ENCODE data around the gene CYP1A2.
"Not testable (repeated sequence)": the region's sequence is repeated elsewhere in the genome, so short reads cannot be mapped to it uniquely, and the experiment has no call there.

Gene CYP1A2

GRCh38 chr15:74777769-74778598 is 29.3 kb downstream of the CYP1A2 start:
- no peak for DNase-seq

GRCh38 chr15:74778599-74778970 is 29.9 kb downstream of the CYP1A2 start:
- DNase-seq = no peak

GRCh38 chr15:74779162-74779648 is 30.6 kb downstream of the CYP1A2 start:
- DNase-seq = no peak

- DNase-seq = no peak
Observed at GRCh38 chr15:74780523-74781430, 32.1 kb downstream of the CYP1A2 start.

GRCh38 chr15:74781431-74782258 is 33.0 kb downstream of the CYP1A2 start, which contains the start of gene CSK:
CSK (plus strand) TSS chr15:74782080; CDS start chr15:74798298, 16,218 bp downstream.
- DNase-seq = no peak

GRCh38 chr15:74782259-74783071 is 33.8 kb downstream of the CYP1A2 start:
- no peak for DNase-seq

- DNase-seq = no peak
Observed at GRCh38 chr15:74783072-74783807, 34.6 kb downstream of the CYP1A2 start.

- DNase-seq = no peak
Observed at GRCh38 chr15:74783808-74784175, 35.1 kb downstream of the CYP1A2 start.

GRCh38 chr15:74784426-74785193 is 36.0 kb downstream of the CYP1A2 start:
- no peak for DNase-seq

- no peak for DNase-seq
Observed at GRCh38 chr15:74785194-74786032, 36.8 kb downstream of the CYP1A2 start.

- DNase-seq = not testable (repeated sequence)
Observed at GRCh38 chr15:74786081-74786480, 37.4 kb downstream of the CYP1A2 start.

- DNase-seq = no peak
Observed at GRCh38 chr15:74786551-74787165, 38.0 kb downstream of the CYP1A2 start.

GRCh38 chr15:74787251-74788041 is 38.8 kb downstream of the CYP1A2 start:
- no peak for DNase-seq

- no peak for DNase-seq
Observed at GRCh38 chr15:74788042-74788682, 39.5 kb downstream of the CYP1A2 start.

- DNase-seq = no peak
Observed at GRCh38 chr15:74788683-74789151, 40.1 kb downstream of the CYP1A2 start.

- no peak for DNase-seq
Observed at GRCh38 chr15:74789171-74789631, 40.6 kb downstream of the CYP1A2 start.

- no peak for DNase-seq
Observed at GRCh38 chr15:74789741-74790079, 41.1 kb downstream of the CYP1A2 start.
